ENCODE measurements around the gene GOLGA6D. TPM values are rescaled to one million over a fixed set of nuclear protein-coding genes. Genes with fewer than 3 reads are reported as not detected.
"Not testable (repeated sequence)": the region's sequence is repeated elsewhere in the genome, so short reads cannot be mapped to it uniquely, and the experiment has no call there.

Gene GOLGA6D
- total and polyA plus RNA-seq, 2 donors (not counting 1 experiment from before 2014, with no cell fraction given) = not detected

DNA sequence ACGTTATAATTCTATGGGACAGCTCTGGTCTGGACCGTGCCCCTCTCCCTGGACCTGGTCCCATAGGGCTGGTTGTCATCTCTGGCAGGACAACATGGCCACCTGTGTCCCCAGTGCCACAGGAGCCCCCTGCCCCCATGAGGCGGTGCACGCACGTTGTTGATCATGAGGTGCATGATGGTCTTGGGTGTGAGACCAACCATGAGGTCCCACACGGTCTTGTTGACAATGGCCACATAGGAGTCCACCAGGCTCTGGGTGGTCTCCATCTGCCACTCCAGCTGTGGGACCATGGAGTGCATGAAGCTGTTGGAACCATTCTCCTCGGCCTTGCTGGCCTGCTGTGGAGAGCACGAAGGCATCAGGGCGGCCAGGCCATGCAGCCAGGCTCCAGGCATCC, 19.7 kb downstream of the GOLGA6D start:
- Mint-ChIP-seq H3K9me3 (ENCODE audit: insufficient read depth) (no peaks in the 10 kb centered on the region), H3K4me1 (no peaks in the 10 kb centered on the region), H3K4me3 (no peak overlapping the region), H3K27ac (no peak overlapping the region), H3K27me3 (peaks cover 29% of the 10 kb centered on the region)
- no peaks in the 10 kb centered on the region for H3K9me3 ChIP-seq (ENCODE audit: control extremely low read depth in 1 of 3, control insufficient read depth in 2 of 3, insufficient read depth in 1 of 3, low read length in 2 of 3)
- ChIA-PET POLR2A (no interaction called here), CTCF (interaction anchor here (1.2 kb wide), 1 partner anchor 259 kb away, joined by 3 read pairs; no protein-coding TSS in a partner anchor)
- TF ChIP-seq, protein P1, sequence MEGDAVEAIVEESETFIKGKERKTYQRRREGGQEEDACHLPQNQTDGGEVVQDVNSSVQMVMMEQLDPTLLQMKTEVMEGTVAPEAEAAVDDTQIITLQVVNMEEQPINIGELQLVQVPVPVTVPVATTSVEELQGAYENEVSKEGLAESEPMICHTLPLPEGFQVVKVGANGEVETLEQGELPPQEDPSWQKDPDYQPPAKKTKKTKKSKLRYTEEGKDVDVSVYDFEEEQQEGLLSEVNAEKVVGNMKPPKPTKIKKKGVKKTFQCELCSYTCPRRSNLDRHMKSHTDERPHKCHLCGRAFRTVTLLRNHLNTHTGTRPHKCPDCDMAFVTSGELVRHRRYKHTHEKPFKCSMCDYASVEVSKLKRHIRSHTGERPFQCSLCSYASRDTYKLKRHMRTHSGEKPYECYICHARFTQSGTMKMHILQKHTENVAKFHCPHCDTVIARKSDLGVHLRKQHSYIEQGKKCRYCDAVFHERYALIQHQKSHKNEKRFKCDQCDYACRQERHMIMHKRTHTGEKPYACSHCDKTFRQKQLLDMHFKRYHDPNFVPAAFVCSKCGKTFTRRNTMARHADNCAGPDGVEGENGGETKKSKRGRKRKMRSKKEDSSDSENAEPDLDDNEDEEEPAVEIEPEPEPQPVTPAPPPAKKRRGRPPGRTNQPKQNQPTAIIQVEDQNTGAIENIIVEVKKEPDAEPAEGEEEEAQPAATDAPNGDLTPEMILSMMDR (IDR thresholded peaks at IDR 0.05) = no peak
- no peak for TF ChIP-seq EZH2 (IDR thresholded peaks at IDR 0.05; ENCODE audit: borderline replicate concordance, insufficient read depth, low read depth, low read length, poor library complexity, severe bottlenecking)
- H3K27ac ChIP-seq (ENCODE audit: low read length in 2 of 2) = no peak overlapping the region
- no peak overlapping the region for H2AFZ ChIP-seq (ENCODE audit: insufficient read depth, low read depth, low read length, poor library complexity, severe bottlenecking)
- peaks cover 0 to 2% (median under 1%) of the 10 kb centered on the region in 4 experiments for H3K27me3 ChIP-seq (replicated peaks in 1 of 4; ENCODE audit: control extremely low read depth in 1 of 4, control insufficient read depth in 3 of 4, insufficient read depth in 4 of 4, low read length in 3 of 4)
- H3K79me2 ChIP-seq (ENCODE audit: control insufficient read depth, insufficient read depth, low read length) = no peaks in the 10 kb centered on the region
- DNase-seq (no peak), ATAC-seq (ENCODE audit: low read depth) (no peak)
- no peaks in the 10 kb centered on the region for H4K20me1 ChIP-seq (ENCODE audit: control insufficient read depth, insufficient read depth, low read length, poor library complexity, severe bottlenecking)
- H3K9ac ChIP-seq (ENCODE audit: low read length) = no peak overlapping the region
- H3K4me1 ChIP-seq (ENCODE audit: control insufficient read depth in 2 of 2, insufficient read depth in 2 of 2, low read length in 2 of 2) = no peaks in the 10 kb centered on the region
- H3K4me2 ChIP-seq (replicated peaks; ENCODE audit: low read depth, low read length, poor library complexity, severe bottlenecking) = no peak overlapping the region
- no peaks in the 10 kb centered on the region for H3K36me3 ChIP-seq (replicated peaks in 1 of 2; ENCODE audit: control extremely low read depth in 1 of 2, control insufficient read depth in 1 of 2, extremely low read depth in 1 of 2, insufficient read depth in 2 of 2, low read length in 1 of 2)
- WGBS (ENCODE audit: insufficient coverage) = 88% methylated on average over 9 of the region's 9 CpGs
- intact Hi-C loops (cut with micrococcal nuclease) = no loop called here
- H3K4me3 ChIP-seq (ENCODE audit: control extremely low read depth in 1 of 5, extremely low read depth in 1 of 5, insufficient read depth in 1 of 5, low read depth in 2 of 5, low read length in 4 of 5) = no peak overlapping the region

GRCh38 chr15:75302753-75303152, 20.1 kb downstream of the GOLGA6D start:
- H3K9me3 Mint-ChIP-seq (ENCODE audit: insufficient read depth); H3K4me2 ChIP-seq (replicated peaks; ENCODE audit: low read depth, low read length, poor library complexity, severe bottlenecking); H3K4me1 Mint-ChIP-seq; ATAC-seq (ENCODE audit: low read depth); POLR2A ChIA-PET; H3K27me3 ChIP-seq (replicated peaks in 1 of 4; ENCODE audit: control extremely low read depth in 1 of 4, control insufficient read depth in 3 of 4, insufficient read depth in 4 of 4, low read length in 3 of 4); H3K27ac Mint-ChIP-seq; DNase-seq; H3K36me3 ChIP-seq (replicated peaks in 1 of 2; ENCODE audit: control extremely low read depth in 1 of 2, control insufficient read depth in 1 of 2, extremely low read depth in 1 of 2, insufficient read depth in 2 of 2, low read length in 1 of 2); H3K4me1 ChIP-seq (ENCODE audit: control insufficient read depth in 2 of 2, insufficient read depth in 2 of 2, low read length in 2 of 2); H3K27ac ChIP-seq (ENCODE audit: low read length in 2 of 2); H2AFZ ChIP-seq (ENCODE audit: insufficient read depth, low read depth, low read length, poor library complexity, severe bottlenecking); H3K4me3 ChIP-seq (ENCODE audit: control extremely low read depth in 1 of 5, extremely low read depth in 1 of 5, insufficient read depth in 1 of 5, low read depth in 2 of 5, low read length in 4 of 5); H3K79me2 ChIP-seq (ENCODE audit: control insufficient read depth, insufficient read depth, low read length); H3K4me3 Mint-ChIP-seq; intact Hi-C loops (cut with micrococcal nuclease); H3K9ac ChIP-seq (ENCODE audit: low read length); H4K20me1 ChIP-seq (ENCODE audit: control insufficient read depth, insufficient read depth, low read length, poor library complexity, severe bottlenecking); H3K9me3 ChIP-seq (ENCODE audit: control extremely low read depth in 1 of 3, control insufficient read depth in 2 of 3, insufficient read depth in 1 of 3, low read length in 2 of 3): not testable (repeated sequence)
- WGBS (ENCODE audit: insufficient coverage) = 100% methylated on average over 2 of the region's 4 CpGs
- peaks cover 32% of the 10 kb centered on the region for H3K27me3 Mint-ChIP-seq
- CTCF ChIA-PET = interaction anchor here (1.2 kb wide), 1 partner anchor 260 kb away, joined by 3 read pairs; no protein-coding TSS in a partner anchor
